A673 (cell line): ENCODE measurements around the gene ZNF415.

Source experiments
- CTCF ChIP-seq: fragments of 300-800, 200-600 bp; sonication (generic); conservative IDR thresholded peaks from 2 replicates; pipeline ENCODE4 v1.5.1; 2017; ENCODE audit warnings: low read depth, mild to moderate bottlenecking, antibody characterized with exemption, low read length, moderate library complexity, mixed read lengths
- EZH2 ChIP-seq: fragments of 200-600 bp; sonication (generic); IDR thresholded peaks from 2 replicates; pipeline ENCODE4 v1.6.1; 2017; ENCODE audit warnings: borderline replicate concordance, low read depth, mild to moderate bottlenecking, mixed read lengths, antibody characterized with exemption, low read length; ENCODE audit not compliant: poor library complexity, severe bottlenecking

- no peak for TF ChIP-seq CTCF
- TF ChIP-seq EZH2: no peak
Observed at GRCh38 chr19:53102756-53103233, 29.9 kb downstream of the ZNF415 start.
